GM19043 (cell line): Measurements from ENCODE around the gene C10orf105.

Experiments used
- ATAC-seq: cut with Tn5 transposase; IDR thresholded peaks from one replicate; pipeline ENCODE4 v1.9.1; 2021; ENCODE audit warnings: low read depth; ENCODE audit not compliant: unreplicated experiment

Gene C10orf105

DNA sequence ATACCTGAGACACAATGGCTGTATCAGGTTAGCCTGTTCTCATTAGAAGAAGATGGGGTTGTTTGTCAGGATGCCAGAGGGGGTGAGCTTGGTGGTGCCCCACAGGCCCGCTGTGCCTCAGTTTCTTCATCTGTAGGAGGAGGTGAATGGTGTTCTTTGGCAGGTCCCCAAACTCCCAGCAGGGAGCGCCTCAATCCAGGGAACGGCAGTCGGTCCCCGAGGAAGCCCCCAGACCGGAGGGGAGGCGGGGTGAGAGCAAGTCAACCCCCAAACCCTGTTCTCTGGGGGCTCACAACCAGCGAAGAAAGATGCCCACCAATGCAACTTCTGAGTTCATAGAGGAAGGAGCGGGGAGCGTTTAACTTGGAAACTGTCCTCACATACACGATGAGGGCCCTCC, 16.0 kb downstream of the C10orf105 start:
- no peak for ATAC-seq

DNA sequence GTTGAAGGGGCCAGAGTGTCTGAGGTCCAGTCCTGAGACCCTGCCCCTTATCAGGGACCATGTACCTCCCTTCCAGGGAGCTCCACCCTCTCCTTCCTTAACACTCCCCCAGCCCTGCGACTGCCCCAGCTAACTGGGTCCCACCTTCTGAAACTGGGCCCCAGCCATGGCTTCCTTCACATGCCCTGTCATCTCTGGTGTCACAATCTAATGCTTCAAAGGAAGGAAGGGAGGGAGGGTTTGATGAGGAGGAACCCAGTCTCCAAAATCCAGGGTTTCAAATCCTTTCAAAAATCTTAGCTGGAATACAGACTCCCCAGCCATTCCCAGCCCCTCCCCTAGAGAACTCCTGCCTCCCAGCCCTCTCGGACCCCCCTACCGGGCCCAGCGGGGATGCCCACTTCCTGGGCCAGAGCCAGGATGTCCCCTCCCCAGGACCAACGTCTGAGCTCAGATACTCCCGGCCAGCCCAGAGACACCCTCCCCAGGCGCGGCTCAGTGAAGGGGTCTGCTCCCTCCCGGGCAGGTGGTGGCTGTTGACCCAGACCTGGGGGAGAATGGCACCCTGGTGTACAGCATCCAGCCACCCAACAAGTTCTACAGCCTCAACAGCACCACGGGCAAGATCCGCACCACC, 18.0 kb downstream of the C10orf105 start:
- ATAC-seq: no peak

DNA sequence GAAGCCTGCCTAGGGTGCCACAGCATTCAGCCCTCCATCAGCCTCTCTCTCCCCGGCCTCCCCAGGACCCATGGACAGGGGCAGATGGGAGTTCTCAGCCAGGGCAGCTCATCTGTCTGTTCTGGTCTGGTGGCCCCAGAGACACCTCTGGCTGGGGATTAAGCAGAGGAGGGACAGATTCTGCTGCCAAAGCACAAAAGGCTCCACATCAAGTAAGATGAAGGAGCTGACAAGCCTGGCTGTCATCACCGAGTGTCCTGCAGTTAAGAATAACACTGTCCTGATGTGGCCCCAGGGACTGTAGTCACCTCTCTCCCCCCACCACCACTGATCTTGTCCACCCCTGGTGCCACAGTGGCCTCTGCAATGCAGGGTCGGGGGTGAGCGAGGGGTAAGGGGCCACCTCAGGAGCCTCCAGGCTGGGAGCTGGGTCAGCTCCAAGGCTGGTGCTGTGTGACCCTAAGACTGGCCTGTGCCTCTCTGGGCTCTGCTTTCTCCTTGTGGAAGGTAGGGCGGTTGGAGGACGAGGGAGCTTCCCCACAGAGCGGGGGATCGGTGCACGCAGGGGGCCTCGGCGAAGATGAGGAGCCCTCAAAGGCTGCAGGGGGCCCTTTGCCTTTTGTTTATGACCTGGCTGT, 18.7 kb downstream of the C10orf105 start:
- no peak for ATAC-seq

DNA sequence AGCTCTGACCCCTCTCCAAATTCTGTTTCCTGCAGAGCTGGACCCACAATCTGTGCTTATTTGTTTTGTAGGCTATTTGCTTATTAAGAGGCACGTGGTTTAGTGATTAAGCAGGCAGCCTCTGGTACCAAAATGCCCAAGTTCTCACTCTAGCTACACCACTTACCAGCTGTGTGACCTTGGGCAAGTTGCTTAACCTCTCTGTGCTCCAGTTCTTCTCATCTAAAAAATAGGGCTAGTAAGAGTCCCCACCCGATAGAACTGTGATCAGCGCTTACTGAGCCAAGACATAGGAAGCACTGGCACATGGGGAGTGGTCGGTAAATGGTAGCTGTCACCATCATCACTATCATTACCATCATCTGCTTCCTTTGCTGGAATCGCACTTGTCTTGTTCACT, 20.8 kb downstream of the C10orf105 start:
- no peak for ATAC-seq

DNA sequence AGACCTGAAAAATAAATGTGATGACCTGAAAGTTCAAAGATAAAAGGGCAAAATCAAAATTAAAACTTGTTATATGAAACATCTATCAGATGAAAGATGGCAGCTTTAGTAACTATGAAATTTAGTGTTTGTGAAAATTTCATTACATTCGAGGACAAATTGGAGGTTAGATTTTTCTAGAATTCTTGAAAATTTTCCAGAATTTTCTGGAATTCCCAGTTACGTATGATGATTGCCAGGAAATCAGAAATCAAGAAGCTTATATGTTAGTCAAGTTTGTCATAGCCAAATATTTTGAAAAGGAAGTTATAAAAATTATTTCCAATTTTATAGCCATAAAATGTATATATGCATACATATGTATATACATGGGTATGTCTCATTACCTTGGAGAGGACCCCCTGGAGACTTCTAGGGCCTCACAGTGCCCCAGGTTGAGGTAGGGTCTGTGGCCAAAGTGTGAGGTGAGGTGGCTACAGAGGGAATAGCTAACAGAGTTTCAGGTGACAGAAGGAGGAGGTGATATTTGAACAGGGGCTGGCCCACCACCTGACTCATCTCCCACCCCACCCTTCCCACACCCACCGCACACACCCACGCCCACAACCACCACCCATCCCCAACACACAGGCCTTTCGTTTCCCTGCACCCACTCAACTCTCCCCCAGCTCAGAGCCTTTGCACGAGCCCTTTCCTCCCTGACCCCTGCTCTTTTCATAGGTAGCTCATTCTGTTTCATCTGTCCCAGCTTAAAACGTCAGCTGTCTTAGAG, 21.5 kb downstream of the C10orf105 start:
- ATAC-seq: no peak

DNA sequence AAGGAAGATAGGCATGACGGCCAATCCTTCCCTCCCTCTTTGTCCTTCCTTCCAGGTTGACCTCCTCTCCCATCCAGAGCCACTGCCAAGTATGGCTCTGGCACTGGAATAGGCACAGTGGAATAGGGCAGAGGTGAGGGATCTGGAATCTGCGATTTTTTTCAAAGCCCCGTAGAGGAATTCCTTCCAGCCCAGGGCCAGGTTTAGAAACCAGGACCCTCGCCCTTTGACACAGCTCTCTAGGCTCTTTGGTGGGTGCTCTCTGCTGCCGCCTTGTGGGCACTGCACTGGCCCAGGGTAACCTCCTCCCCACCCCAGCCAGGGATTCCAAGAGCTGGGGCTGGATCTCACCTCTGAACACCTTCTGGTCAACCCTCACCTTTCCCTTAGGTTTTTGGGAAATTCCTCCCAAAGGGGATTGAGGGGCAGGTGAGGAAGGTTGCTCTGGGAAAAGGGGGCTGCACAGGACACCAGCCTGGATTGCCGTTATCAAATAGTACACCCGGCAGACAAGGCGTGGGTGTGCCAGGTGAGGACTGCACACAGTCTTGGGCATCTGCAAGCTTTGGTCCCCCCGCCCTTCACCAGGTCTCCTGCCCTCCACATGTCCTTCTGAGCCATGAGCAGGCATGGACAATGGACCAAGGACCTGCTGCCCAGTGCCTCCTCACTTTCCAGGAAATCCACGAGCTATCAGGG, 22.8 kb downstream of the C10orf105 start:
- no peak for ATAC-seq

DNA sequence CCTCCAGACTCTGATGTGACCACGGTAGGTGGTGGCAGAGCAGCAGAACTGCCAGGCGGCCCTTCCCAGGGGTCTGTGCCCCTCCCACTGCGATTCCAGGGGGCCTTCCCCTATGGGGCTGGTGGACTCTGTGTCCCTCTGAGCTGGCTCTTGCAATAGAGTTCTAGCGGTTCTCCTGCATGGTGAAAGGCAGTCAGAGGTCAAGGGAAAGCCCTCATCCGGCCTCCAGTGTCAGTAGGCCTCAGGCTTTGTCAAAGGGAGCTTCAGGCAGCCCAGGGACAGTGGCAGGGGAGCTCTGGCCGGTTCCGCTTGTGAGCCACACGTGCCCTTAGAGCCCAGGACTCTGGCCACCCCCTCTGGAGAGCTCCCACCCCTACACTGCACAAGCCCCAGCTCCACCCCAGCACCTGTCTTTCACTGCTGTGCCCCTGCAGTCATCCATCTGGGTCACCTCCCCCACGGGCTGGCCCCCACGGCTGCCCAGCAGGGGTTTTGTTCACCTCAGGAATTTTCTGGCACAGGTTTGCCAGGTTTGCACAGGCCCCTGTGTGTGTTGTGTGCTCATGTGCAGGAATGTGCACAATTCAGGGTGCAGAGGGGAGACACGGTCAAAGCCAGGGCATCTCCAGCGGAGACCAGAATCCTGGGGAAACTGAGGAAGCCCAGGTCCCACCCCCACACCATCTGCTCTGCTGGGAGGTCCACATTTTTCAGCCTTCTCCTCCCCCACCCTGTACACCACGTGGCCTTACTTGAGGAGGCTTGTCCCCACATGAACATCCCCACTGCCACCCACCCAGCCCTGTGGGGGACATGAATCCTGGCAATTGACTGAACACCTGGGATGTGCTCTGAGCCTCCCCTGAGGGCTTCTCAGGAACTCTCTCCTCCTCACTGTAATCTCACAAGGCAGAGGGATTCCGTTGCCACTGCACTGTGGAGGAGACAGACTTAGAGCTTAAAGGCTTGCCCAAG, 23.8 kb downstream of the C10orf105 start:
- ATAC-seq: no peak

DNA sequence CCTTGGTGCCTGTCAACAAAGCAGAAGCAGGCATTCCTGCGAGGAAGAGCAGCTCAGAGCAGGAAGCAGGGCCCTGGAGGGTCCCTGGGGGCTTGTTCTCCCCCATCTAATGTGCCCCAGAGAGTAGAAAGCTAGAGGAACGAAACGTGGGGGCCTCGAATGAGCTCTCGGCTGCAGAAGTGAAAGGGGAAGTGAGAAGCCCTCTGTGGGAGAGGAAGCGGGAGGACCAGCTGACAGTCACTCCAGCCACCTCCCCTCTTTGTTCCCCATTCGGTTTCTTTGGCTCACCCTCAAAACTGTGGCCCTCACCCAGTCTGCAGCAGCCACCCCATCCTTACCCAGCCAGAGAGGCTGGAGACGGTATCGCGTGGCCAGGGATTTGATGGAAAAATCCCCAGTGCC, 25.0 kb downstream of the C10orf105 start:
- peak; percentile 79 for ATAC-seq

DNA sequence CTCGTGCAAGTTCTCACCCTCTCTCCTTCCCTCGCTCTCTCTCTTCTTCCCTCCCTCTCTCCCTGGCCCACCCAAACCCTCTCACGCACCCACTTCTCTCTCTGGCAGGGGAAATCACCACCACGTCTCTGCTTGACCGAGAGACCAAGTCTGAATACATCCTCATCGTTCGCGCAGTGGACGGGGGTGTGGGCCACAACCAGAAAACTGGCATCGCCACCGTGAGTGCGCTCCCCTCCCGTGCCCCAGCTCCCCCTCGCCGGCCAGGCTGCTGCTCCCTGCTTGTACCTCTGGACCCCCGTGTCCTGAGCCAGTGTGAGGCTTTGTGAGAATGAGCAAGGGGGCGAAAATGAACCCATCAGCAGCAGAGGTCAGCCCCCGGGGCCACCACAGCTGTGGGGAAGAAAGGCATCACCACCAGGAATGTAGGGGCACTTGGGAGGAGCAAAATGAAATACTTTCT, 25.5 kb downstream of the C10orf105 start:
- ATAC-seq: no peak

DNA sequence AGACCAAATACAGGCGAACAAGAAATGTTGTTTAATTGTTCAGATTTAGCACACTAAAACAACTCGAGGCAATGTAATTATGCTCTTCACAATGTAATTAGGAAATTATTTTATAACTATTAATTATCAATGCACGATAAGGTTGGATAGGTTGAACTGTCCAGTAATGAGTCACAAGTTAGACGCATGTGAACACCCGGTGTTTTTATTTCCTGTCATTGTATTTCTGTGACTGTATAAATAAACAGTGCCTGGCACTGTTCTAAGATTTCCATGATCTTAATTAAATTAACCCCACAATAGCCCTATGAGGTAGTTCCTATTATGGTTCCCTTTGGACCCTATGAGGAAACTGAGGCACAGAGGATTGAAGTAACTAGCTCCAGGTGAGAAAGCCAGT, 26.2 kb downstream of the C10orf105 start:
- ATAC-seq: no peak

DNA sequence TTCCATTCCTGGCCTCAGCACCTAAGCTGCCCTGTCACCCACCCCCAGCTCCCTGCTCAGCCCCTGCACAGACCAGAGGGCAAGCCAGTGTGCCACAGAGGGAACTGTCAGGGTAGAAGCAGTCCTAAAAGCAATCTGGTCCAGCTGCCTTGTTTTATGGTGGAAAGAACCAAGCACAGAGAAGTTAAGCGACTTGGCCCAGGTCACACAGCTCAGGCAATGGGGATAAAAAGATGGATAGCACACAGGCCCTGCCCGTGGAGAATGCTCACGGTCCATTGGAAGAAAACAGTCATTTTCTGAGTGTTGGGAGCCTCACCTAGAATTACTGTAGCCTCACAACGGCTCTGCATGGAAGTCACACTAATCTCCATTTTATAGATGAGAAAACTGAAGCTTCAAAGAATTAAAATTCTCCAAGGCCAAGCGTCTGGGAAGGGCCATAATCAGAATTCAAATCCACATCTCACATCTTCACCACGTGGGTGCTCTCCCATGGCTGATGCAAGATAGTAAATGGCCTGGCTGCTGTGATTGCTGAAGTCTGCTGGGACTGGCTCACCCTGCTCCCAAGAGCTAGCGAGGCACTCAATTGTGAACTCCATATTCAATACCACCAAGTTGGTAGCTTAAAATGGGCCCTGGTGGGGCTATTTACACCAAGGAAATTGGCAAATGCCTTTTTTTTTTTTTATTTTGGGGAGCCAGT, 26.8 kb downstream of the C10orf105 start:
- no peak for ATAC-seq

DNA sequence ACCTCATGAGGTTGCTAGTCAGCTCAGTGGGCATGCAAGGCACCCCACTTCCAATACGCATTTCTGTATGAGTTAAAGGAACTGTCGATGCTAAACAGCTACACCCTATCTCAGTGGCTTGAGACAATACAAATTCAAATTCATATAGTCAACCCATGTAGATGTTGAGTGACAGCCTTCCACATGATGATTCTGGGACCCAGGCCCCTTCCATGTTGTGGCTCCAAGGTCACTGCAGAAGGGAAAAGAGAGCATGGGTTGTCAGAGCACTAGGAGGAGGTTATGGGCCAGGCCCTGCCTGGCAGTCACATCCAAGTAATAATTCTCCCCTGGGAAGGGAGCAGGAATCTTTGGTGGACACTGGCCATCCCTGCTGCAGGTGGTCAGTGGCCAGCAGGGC, 28.2 kb downstream of the C10orf105 start:
- no peak for ATAC-seq

DNA sequence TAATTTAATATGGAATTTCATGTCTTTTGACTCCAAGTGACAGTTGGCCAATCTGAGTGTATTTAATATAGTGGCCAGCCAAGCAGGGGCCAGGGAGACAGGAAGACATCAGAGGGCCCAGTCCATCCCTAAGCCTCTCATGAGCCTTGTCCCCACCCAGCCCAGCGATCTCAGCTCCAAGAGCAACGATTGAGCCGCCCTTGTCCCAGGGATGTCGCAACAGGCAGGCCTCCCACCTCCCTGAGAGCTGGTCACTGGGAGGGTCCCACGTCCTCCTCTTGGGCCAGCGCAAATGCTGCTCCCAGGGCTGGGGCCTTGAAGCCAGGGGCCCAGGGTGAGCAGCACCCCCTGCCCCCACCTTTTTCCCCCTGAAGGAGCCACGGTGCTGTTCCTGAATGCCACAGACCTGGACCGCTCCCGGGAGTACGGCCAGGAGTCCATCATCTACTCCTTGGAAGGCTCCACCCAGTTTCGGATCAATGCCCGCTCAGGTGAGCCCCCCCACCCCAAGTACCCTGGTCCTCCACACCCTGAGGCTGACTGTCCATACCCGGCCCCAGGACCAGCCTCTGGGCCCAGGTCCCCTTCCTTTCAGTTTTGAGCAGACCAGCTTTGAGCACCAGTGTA, 29.4 kb downstream of the C10orf105 start:
- ATAC-seq: no peak

DNA sequence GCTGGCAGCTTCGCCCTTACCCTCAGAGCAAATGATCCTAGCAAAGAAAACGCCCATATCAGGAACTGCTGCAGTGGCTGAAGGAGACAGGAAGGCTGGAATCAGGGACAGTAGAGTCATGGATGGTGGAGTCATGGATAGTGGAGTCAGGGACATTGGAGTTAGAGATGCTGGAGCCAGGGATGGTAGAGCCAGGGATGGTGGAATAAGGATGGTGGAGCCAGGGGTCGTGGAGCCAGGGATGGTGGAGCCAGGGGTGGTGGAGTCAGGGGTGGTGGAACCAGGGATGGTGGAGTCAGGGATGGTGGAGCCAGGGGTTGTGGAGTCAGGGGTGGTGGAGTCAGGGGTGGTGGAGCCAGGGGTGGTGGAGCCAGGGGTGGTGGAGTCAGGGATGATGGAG, 31.3 kb downstream of the C10orf105 start:
- no peak for ATAC-seq

DNA sequence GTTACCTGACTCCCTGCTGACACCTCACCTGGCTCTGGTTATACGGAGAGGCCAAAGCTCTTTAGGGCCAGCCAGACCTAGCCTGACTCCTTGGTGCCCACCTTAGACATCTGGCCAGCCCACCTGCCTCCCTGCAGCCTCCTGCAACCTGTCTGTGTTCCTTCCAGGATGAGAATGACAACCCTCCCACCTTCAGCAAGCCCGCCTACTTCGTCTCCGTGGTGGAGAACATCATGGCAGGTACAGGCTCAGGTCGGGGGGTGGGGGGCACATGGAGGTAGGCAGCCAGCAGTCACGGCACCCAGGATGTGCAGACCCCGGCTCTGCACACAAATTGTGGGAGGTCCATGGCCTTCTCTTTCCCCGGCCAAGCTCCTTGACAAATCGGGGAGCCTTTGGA, 32.1 kb downstream of the C10orf105 start:
- ATAC-seq: no peak

DNA sequence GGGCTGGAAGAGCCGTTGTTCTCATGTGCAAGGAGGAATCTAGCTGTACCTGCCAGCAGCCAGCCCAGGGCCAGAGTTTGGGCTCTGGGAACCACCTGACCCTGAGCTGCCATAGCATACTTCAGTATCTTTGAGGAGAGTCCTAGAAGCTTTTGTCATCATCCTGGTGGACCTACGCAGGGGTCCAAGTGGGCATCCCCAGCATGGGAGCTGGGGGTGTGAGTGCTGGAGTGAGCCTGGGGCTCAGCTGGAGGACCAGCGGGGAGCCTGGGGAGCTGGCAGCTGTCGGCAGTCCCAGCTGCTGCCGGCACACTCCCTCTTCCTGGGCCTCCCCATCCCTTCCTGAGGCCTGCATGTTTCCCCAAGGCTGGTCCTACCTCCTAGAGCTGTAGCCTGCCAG, 32.5 kb downstream of the C10orf105 start:
- no peak for ATAC-seq

DNA sequence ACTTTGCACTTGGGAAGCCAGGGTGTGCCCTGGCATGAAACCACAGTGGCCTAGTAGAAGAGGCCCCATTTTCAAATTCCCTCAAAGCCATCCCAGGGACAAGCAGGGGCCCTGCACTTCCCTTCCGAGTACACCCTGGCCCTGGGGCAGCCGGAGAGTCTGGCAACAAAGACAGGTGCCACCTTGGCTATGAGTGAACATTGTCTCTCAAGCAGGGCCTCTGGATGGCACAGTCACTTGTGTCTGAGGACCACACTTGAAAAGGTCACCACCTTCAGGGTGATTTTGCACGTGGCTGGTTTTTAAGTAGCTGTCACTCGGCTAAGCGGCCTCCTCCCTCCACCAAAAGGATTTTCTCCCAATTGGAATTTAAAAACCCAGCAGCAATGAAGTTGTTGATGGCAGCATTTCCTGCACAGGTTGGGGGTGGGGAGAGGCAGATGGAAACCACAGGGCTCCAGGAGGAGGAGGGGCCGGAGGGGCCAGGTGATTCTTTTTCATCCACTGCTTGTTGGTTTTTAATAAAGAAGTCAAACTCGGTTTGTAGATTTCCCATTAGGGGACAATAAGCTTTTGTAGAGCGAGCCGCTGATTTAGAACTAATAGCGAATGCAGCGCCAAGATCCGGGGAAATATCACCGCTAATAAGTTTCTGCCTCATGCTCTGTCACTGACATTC, 33.9 kb downstream of the C10orf105 start:
- no peak for ATAC-seq

DNA sequence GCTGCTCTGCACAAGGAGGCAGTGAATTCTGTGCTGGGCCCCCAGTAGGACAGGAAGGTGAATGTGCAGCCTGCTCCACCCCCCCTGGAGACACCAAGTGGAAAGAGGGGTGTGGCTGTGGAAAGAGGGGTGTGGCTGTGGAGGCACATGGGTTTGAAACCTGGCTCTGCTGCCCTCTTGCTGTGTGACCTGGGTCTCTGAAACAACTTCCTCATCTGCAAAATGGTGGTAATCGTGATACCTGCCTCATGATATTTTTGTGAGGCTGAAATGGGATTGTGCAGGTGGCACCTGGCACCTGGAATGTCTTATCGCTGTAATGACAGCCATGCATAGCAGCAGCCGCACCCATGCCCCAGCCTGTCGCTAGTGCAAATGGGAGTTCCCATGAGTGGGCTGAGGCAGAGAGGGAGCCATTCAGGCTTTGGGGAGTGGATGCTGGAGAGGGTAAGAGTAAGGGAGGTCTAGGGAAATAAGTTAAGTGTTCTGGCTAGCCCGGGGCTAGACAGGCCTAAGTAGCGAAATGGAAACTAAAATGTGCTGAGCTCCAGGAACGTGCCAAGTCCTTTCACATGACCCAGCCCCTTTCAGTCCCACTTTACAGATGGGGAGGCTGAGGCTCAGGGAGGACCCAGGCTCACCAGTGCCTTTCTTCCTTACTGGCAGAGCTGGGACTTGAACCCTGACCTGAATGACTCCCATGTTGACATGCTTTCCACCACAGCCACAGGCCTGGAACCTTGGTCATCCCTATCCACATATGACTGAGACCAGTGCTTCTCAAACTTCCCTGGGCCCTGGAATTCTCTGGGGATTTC, 35.0 kb downstream of the C10orf105 start:
- ATAC-seq: no peak
